GM18861 (cell line): Measurements from ENCODE around the gene CNTLN.
"Not testable (repeated sequence)": the region's sequence is repeated elsewhere in the genome, so short reads cannot be mapped to it uniquely, and the experiment has no call there.

ENCODE experiments used
- ATAC-seq: cut with Tn5 transposase; IDR thresholded peaks from one replicate; pipeline ENCODE4 v1.9.1; 2021; ENCODE audit not compliant: unreplicated experiment

The CNTLN gene

GRCh38 chr9:17185481-17186029 is 50.7 kb downstream of the CNTLN start:
- no peak for ATAC-seq

GRCh38 chr9:17191082-17191481 is 56.2 kb downstream of the CNTLN start:
- no peak for ATAC-seq

- ATAC-seq = no peak
Observed at GRCh38 chr9:17204611-17205152, 69.8 kb downstream of the CNTLN start.

GRCh38 chr9:17216011-17216410 is 81.2 kb downstream of the CNTLN start:
- ATAC-seq = no peak

GRCh38 chr9:17216646-17217045 is 81.8 kb downstream of the CNTLN start:
- no peak for ATAC-seq

- no peak for ATAC-seq
Observed at GRCh38 chr9:17217272-17217671, 82.4 kb downstream of the CNTLN start.

- ATAC-seq = no peak
Observed at GRCh38 chr9:17219261-17219660, 84.4 kb downstream of the CNTLN start.

- ATAC-seq = no peak
Observed at GRCh38 chr9:17222932-17223331, 88.1 kb downstream of the CNTLN start.

- ATAC-seq = no peak
Observed at GRCh38 chr9:17225407-17225806, 90.6 kb downstream of the CNTLN start.

GRCh38 chr9:17229945-17230560 is 95.2 kb downstream of the CNTLN start:
- ATAC-seq = no peak

- no peak for ATAC-seq
Observed at GRCh38 chr9:17230646-17231045, 95.8 kb downstream of the CNTLN start.

GRCh38 chr9:17236147-17236546 is 101.3 kb downstream of the CNTLN start:
- ATAC-seq = no peak

GRCh38 chr9:17246770-17247169 is 111.9 kb downstream of the CNTLN start:
- no peak for ATAC-seq

- ATAC-seq = no peak
Observed at GRCh38 chr9:17251100-17251499, 116.3 kb downstream of the CNTLN start.

- ATAC-seq = not testable (repeated sequence)
Observed at GRCh38 chr9:17268531-17269188, 133.8 kb downstream of the CNTLN start.

GRCh38 chr9:17269799-17270198 is 135.0 kb downstream of the CNTLN start:
- ATAC-seq = no peak

- ATAC-seq = no peak
Observed at GRCh38 chr9:17272536-17272935, 137.7 kb downstream of the CNTLN start.

- ATAC-seq = no peak
Observed at GRCh38 chr9:17280350-17281012, 145.6 kb downstream of the CNTLN start.

GRCh38 chr9:17290673-17291072 is 155.8 kb downstream of the CNTLN start:
- not testable (repeated sequence) for ATAC-seq

- no peak for ATAC-seq
Observed at GRCh38 chr9:17291766-17292165, 156.9 kb downstream of the CNTLN start.

GRCh38 chr9:17293685-17294084 is 158.8 kb downstream of the CNTLN start:
- ATAC-seq = no peak
